K562 (cell line): ENCODE measurements around the gene MYO1D. TPM values are rescaled to one million over a fixed set of nuclear protein-coding genes. Genes with fewer than 3 reads are reported as not detected.
"Not testable (repeated sequence)": the region's sequence is repeated elsewhere in the genome, so short reads cannot be mapped to it uniquely, and the experiment has no call there.

Experiments
- ATAC-seq: fragments of 200-7000 bp; cut with Tn5 transposase; 3 replicates; pipeline ENCODE4 v1.9.1; 2020; ENCODE audit warnings: moderate library complexity
- BruUV-seq: library from RNA; stranded (reverse); fragments of 400-500 nt; replicated peaks from 2 replicates; lab custom pipeline; 2021; lab: Mats Ljungman, UMichigan
- CTCF ChIA-PET: fragments of 300-600 bp; formaldehyde crosslinking; extraction: SDS; loops from one replicate; lab custom pipeline; 2021; ENCODE audit warnings: low intra/inter-chr PET ratio; lab: Yijun Ruan, JAX
- POLR2A ChIA-PET: fragments of 300-600, 350-650 bp; sonication (Branson Sonifier 250); formaldehyde crosslinking; extraction: SDS; loops from one replicate; lab custom pipeline; 2021; ENCODE audit warnings: antibody characterized with exemption, inconsistent platforms; lab: Yijun Ruan, JAX
- DNase-seq, 4 experiments: peaks; one replicate each; pipeline versions ENCODE4 v3.0.0 to v3.0.0-alpha.2; 2011 to 2018; ENCODE audit warnings: low spot score in 3 of 4, mixed read lengths in 3 of 4; ENCODE audit errors: extremely low read depth in 1 of 4
- FAIRE-seq: peaks from 2 replicates; lab custom pipeline; 2011; peaks lifted over from hg19 to GRCh38; lab: Jason Lieb, UNC
- H2AFZ ChIP-seq: 2 replicates; pipeline ENCODE4 v1.6.0; 2011; ENCODE audit warnings: low read depth, low read length, control low read depth, inconsistent platforms
- H3K27ac ChIP-seq: fragments of 200-600 bp; 3 replicates; pipeline ENCODE4 v1.8.0; 2011; ENCODE audit warnings: low read depth, mild to moderate bottlenecking, control low read depth, inconsistent platforms, low read length, moderate library complexity, mixed read lengths; ENCODE audit errors: extremely low read depth
- H3K27me3 ChIP-seq, 2 experiments: fragments of 300-600 bp in 1 of 2; 2 replicates in 1 of 2; 3 replicates in 1 of 2; pipeline versions ENCODE4 v1.6.0 to v1.8.0; 2011; ENCODE audit warnings: inconsistent platforms in 2 of 2, low read length in 2 of 2, mild to moderate bottlenecking in 1 of 2, mixed read lengths in 1 of 2, moderate library complexity in 1 of 2; ENCODE audit not compliant: control insufficient read depth in 2 of 2, insufficient read depth in 2 of 2
- H3K36me3 ChIP-seq: fragments of 300-600 bp; 3 replicates; pipeline ENCODE4 v1.8.0; 2011; ENCODE audit warnings: mild to moderate bottlenecking, low read length, inconsistent platforms; ENCODE audit not compliant: control insufficient read depth, insufficient read depth
- H3K4me1 ChIP-seq, 2 experiments: fragments of 200-600 bp in 1 of 2; replicated peaks in 1 of 2; 2 replicates in 1 of 2; 3 replicates in 1 of 2; pipeline versions ENCODE4 v1.5.1 to v1.8.0; 2011; ENCODE audit warnings: inconsistent platforms in 2 of 2, low read length in 2 of 2, mild to moderate bottlenecking in 1 of 2, mixed read lengths in 1 of 2, moderate library complexity in 1 of 2; ENCODE audit not compliant: control insufficient read depth in 2 of 2, insufficient read depth in 2 of 2
- H3K4me2 ChIP-seq: 2 replicates; pipeline ENCODE4 v1.6.1; 2011; ENCODE audit warnings: low read length, control low read depth, inconsistent platforms, mixed read lengths; ENCODE audit not compliant: insufficient read depth
- H3K4me3 ChIP-seq: fragments of 200-600 bp; sonication (generic), shearing (Covaris generic); 2 replicates; pipeline ENCODE4 v1.5.1; 2016; ENCODE audit warnings: control low read depth, inconsistent platforms
- H3K79me2 ChIP-seq: fragments of 200-600 bp; 3 replicates; pipeline ENCODE4 v1.8.0; 2011; ENCODE audit warnings: low read length, inconsistent platforms; ENCODE audit not compliant: control insufficient read depth, insufficient read depth
- H3K9ac ChIP-seq, 2 experiments: 2 replicates each; pipeline versions ENCODE4 v1.6.0 to v1.6.1; 2011; ENCODE audit warnings: low read depth in 2 of 2, low read length in 2 of 2, control low read depth in 1 of 2, inconsistent platforms in 1 of 2, mild to moderate bottlenecking in 1 of 2, mixed read lengths in 1 of 2; ENCODE audit not compliant: insufficient read depth in 1 of 2
- H3K9me1 ChIP-seq: one replicate; pipeline ENCODE4 v1.6.0; 2011; ENCODE audit warnings: inconsistent platforms, mild to moderate bottlenecking, low read length, moderate library complexity; ENCODE audit not compliant: control insufficient read depth, insufficient read depth
- H3K9me3 ChIP-seq: replicated peaks from 2 replicates; pipeline ENCODE4 v1.5.1; 2011; ENCODE audit warnings: low read depth, low read length, inconsistent platforms; ENCODE audit not compliant: control insufficient read depth, insufficient read depth
- H4K20me1 ChIP-seq: replicated peaks from 2 replicates; pipeline ENCODE4 v1.6.1; 2011; ENCODE audit warnings: low read length, inconsistent platforms, mixed read lengths; ENCODE audit not compliant: control insufficient read depth, insufficient read depth
- WGBS: fragments of 100-300 bp; shearing (Covaris generic); methylation state at CpG from one replicate; pipeline ENCODE4 v1.1.6; 2016; ENCODE audit warnings: low coverage, mixed read lengths; ENCODE audit not compliant: insufficient coverage; ENCODE audit errors: missing lambda C conversion rate; 5-methylcytosine and 5-hydroxymethylcytosine counted together
- in situ Hi-C: fragments of 300-500 bp; cut with MboI; formaldehyde crosslinking; loops from 4 replicates; pipeline ENCODE4 v1.15.0; 2018; ENCODE audit warnings: inconsistent platforms, mixed read lengths
- intact Hi-C: fragments of 100-400 bp; cut with micrococcal nuclease; formaldehyde crosslinking; loops from 2 replicates; pipeline ENCODE4 v1.14.2; 2022
- polyA plus RNA-seq, 8 experiments: library from polyadenylated mRNA; depleted of rRNA in 4 of 8; stranded (reverse) in 5 of 8; unstranded in 3 of 8; fragments of >200 nt; fragmentation: Nextera tagmentation in 2 of 8; fragmentation: Illumina TruSeq in 1 of 8; extraction: Ambion mirVana in 2 of 8; extraction: Trizol in 1 of 8; gene quantifications; 2 replicates each; pipeline versions ENCODE4 v1.2.1 to v1.2.3, GENCODE V29; 2011 to 2014; ENCODE audit warnings: inconsistent platforms in 1 of 8, missing spikeins in 1 of 8
- total RNA-seq, 7 experiments: library from RNA; depleted of rRNA in 6 of 7; stranded (reverse); fragments of >200 nt in 6 of 7; fragmentation: Illumina TruSeq in 2 of 7; extraction: Trizol in 2 of 7; gene quantifications; 2 replicates each; pipeline versions ENCODE4 v1.2.1 to v1.2.3, GENCODE V29; 2011 to 2021; ENCODE audit warnings: low replicate concordance in 1 of 7
- TF ChIP-seq, protein P1 (sequence below), 2 experiments: fragments of 450-650 bp; IDR thresholded peaks; 2 replicates each; pipeline ENCODE4 v1.6.1; 2018; ENCODE audit warnings: mild to moderate bottlenecking in 2 of 2, low read depth in 1 of 2; ENCODE audit not compliant: partially characterized antibody in 2 of 2

MYO1D gene
- total and polyA plus RNA-seq, 9 of the 15 experiments (the other 6 are each of a cell fraction or from before 2014, with no cell fraction given), result 2.1 to 71.2 (median 45.4) TPM

DNA sequence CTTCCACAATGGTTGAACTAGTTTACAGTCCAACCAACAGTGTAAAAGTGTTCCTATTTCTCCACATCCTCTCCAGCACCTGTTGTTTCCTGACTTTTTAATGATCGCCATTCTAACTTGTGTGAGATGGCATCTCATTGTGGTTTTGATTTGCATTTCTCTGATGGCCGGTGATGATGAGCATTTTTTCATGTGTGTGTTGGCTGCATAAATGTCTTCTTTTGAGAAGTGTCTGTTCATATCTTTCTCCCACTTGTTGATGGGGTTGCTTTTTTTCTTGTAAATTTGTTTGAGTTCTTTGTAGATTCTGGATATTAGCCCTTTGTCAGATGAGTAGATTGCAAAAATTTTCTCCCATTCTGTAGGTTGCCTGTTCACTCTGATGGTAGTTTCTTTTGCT, 235.4 kb downstream of the MYO1D start:
- ATAC-seq, POLR2A ChIA-PET, intact Hi-C loops, H3K4me2 ChIP-seq, H4K20me1 ChIP-seq, H3K79me2 ChIP-seq, H3K9me3 ChIP-seq, H3K9me1 ChIP-seq, H3K4me1 ChIP-seq: not testable (repeated sequence)
- TF ChIP-seq, protein P1, sequence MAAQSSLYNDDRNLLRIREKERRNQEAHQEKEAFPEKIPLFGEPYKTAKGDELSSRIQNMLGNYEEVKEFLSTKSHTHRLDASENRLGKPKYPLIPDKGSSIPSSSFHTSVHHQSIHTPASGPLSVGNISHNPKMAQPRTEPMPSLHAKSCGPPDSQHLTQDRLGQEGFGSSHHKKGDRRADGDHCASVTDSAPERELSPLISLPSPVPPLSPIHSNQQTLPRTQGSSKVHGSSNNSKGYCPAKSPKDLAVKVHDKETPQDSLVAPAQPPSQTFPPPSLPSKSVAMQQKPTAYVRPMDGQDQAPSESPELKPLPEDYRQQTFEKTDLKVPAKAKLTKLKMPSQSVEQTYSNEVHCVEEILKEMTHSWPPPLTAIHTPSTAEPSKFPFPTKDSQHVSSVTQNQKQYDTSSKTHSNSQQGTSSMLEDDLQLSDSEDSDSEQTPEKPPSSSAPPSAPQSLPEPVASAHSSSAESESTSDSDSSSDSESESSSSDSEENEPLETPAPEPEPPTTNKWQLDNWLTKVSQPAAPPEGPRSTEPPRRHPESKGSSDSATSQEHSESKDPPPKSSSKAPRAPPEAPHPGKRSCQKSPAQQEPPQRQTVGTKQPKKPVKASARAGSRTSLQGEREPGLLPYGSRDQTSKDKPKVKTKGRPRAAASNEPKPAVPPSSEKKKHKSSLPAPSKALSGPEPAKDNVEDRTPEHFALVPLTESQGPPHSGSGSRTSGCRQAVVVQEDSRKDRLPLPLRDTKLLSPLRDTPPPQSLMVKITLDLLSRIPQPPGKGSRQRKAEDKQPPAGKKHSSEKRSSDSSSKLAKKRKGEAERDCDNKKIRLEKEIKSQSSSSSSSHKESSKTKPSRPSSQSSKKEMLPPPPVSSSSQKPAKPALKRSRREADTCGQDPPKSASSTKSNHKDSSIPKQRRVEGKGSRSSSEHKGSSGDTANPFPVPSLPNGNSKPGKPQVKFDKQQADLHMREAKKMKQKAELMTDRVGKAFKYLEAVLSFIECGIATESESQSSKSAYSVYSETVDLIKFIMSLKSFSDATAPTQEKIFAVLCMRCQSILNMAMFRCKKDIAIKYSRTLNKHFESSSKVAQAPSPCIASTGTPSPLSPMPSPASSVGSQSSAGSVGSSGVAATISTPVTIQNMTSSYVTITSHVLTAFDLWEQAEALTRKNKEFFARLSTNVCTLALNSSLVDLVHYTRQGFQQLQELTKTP (IDR thresholded peaks at IDR 0.05; ENCODE audit: low read depth in 1 of 2, partially characterized antibody in 2 of 2), result peak in 1 of 2 experiments; percentile 83
- TF ChIP-seq, all 486 proteins: peak for 1; not testable (repeated sequence) for 485
- H2AFZ ChIP-seq, CTCF ChIA-PET, H3K4me3 ChIP-seq, H3K9ac ChIP-seq, in situ Hi-C loops, H3K36me3 ChIP-seq, DNase-seq, H3K27me3 ChIP-seq, BruUV-seq, H3K27ac ChIP-seq, FAIRE-seq: not testable (repeated sequence)
- WGBS, result 90% methylated on average over 2 of the region's 2 CpGs
